ENCODE data around the gene C4orf50. TPM values are rescaled to one million over a fixed set of nuclear protein-coding genes. Genes with fewer than 3 reads are reported as not detected.
"Not testable (repeated sequence)": the region's sequence is repeated elsewhere in the genome, so short reads cannot be mapped to it uniquely, and the experiment has no call there.

Gene C4orf50
- total and polyA plus RNA-seq, 7 donors: under 0.01 to 0.83 (median 0.43) TPM; not detected in 1

DNA sequence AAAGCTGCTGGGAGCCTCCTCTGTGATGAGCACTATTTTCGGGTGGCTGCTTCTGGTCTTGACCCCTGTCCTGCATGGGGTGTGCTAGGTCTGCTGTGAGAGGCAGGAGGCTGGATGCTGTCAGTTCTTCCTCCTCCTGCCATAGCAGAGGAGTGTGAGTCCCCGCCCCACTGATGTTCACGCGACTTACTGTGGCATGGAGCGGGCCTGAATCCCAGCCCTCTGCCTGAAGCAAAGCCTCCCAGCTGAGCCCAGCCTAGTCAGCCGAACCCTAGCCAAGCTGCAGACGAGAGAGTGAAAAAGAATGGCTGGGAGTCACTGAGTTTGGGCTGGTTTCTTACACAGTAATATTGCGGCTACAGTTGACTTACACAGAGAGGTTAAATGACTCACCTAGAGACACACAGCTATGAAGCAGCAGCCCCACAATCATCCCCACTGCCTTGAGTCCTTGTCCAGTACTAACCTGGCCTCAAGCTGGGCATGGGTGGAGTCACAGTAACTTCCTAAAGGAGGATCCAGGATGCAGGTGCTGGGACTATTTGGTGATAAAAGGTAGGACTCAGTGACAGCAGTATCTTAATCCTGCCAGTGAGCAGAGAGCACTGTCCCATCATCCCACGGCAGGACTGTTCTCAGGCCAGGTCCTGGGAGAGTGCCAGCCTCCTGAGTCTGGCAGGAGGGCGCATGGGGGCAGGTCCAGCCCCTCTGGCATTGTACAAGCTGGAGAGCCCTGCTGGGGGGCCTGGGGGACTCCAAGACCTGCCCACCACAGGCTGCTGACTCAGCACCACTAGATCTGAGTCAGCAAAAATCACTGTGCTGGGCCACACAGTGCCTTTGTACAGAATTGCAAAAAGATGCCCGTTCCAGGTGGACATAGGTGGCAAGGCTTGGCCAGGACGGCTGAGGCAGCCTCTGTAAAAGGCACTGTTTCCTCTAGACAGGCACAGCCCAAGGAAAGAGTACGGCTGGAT lies 65.0 kb downstream of the C4orf50 start:
- Histone ChIP-seq H3K27ac (no peak overlapping the region), H3K4me3 (no peak overlapping the region), H3K4me1 (no peaks in the 10 kb centered on the region), H3K27me3 (peaks cover 0 to 34% (median 14%) of the 10 kb centered on the region in 3 donors), H3K36me3 (no peaks in the 10 kb centered on the region), H3K9me3 (no peaks in the 10 kb centered on the region)
- TF ChIP-seq, protein P1, sequence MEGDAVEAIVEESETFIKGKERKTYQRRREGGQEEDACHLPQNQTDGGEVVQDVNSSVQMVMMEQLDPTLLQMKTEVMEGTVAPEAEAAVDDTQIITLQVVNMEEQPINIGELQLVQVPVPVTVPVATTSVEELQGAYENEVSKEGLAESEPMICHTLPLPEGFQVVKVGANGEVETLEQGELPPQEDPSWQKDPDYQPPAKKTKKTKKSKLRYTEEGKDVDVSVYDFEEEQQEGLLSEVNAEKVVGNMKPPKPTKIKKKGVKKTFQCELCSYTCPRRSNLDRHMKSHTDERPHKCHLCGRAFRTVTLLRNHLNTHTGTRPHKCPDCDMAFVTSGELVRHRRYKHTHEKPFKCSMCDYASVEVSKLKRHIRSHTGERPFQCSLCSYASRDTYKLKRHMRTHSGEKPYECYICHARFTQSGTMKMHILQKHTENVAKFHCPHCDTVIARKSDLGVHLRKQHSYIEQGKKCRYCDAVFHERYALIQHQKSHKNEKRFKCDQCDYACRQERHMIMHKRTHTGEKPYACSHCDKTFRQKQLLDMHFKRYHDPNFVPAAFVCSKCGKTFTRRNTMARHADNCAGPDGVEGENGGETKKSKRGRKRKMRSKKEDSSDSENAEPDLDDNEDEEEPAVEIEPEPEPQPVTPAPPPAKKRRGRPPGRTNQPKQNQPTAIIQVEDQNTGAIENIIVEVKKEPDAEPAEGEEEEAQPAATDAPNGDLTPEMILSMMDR (IDR thresholded peaks at IDR 0.05): no peak
- TF ChIP-seq POLR2AphosphoS5 (IDR thresholded peaks at IDR 0.05): no peak
- TF ChIP-seq POLR2A (IDR thresholded peaks at IDR 0.05): no peak
- no peak for TF ChIP-seq EP300 (IDR thresholded peaks at IDR 0.05)
- peak; percentile 50 for DNase-seq
- intact Hi-C loops (cut with DNase I): no loop called here
- 73 to 80% methylated on average over 13 of the region's 13 CpGs for WGBS, 2 donors

GRCh38 chr4:5952286-5952974 lies 65.8 kb downstream of the C4orf50 start:
- Histone ChIP-seq H3K27me3 (peaks cover 0 to 42% (median 14%) of the 10 kb centered on the region in 3 donors), H3K27ac (no peak overlapping the region), H3K4me1 (no peaks in the 10 kb centered on the region), H3K9me3 (no peaks in the 10 kb centered on the region), H3K4me3 (no peak overlapping the region), H3K36me3 (no peaks in the 10 kb centered on the region)
- peak; percentile 22 for DNase-seq
- TF ChIP-seq POLR2AphosphoS5 (IDR thresholded peaks at IDR 0.05) (no peak), EP300 (IDR thresholded peaks at IDR 0.05) (no peak), POLR2A (IDR thresholded peaks at IDR 0.05) (no peak)
- TF ChIP-seq, protein P1 (IDR thresholded peaks at IDR 0.05): no peak
- intact Hi-C loops (cut with DNase I): no loop called here
- 76 to 80% methylated on average over 22 of the region's 22 CpGs for whole genome bisulfite sequencing, 2 donors

- H3K36me3 ChIP-seq; H3K4me3 ChIP-seq; DNase-seq; H3K27ac ChIP-seq; H3K4me1 ChIP-seq; intact Hi-C loops (cut with DNase I); H3K9me3 ChIP-seq: not testable (repeated sequence)
- peaks cover 0 to 47% (median 0%) of the 10 kb centered on the region in 3 donors for H3K27me3 ChIP-seq
- WGBS, 2 donors: 81% methylated on average over 6 of the region's 6 CpGs
These were observed 71.6 kb downstream of the C4orf50 start for GRCh38 chr4:5946653-5947052.

DNA sequence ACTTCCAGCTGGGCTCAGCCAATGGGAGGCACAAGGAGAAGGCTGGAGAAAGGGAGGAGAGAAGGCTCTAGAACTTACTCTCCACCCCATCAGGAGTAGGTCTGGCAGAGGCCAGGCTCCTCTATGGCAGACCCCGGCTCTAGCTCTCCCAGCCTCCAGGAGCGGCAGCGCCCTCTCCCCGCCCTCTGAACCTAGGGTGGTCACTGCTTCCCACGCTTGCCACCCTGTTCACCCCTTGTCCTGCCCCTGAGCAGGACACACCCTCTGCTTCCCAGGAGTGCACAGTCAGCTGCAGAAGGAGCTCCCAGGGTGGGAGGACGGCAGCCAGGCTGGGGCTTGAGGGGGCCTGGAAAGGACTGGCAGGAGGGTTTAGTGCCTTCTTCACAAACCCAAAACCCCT lies 72.3 kb downstream of the C4orf50 start:
- WGBS, 2 donors: 87 to 90% methylated on average over 6 of the region's 6 CpGs
- no peaks in the 10 kb centered on the region for H3K4me1 ChIP-seq
- H3K27me3 ChIP-seq: peaks cover 0 to 47% (median 0%) of the 10 kb centered on the region in 3 donors
- peaks cover 0 to 2% (median 0%) of the 10 kb centered on the region in 4 donors for H3K9me3 ChIP-seq
- no peak overlapping the region for H3K27ac ChIP-seq
- H3K36me3 ChIP-seq: no peaks in the 10 kb centered on the region
- H3K4me3 ChIP-seq: no peak overlapping the region
- no peak for TF ChIP-seq POLR2A (IDR thresholded peaks at IDR 0.05)
- TF ChIP-seq, protein P1 (IDR thresholded peaks at IDR 0.05): no peak
- no peak for TF ChIP-seq EP300 (IDR thresholded peaks at IDR 0.05)
- no peak for TF ChIP-seq POLR2AphosphoS5 (IDR thresholded peaks at IDR 0.05)
- intact Hi-C loops (cut with DNase I): no loop called here
- peak; percentile 45 for DNase-seq

- no peak overlapping the region for H3K4me3 ChIP-seq
- no peaks in the 10 kb centered on the region for H3K4me1 ChIP-seq
- intact Hi-C loops (cut with DNase I): no loop called here
- DNase-seq: peak; percentile 43
- 87 to 89% methylated on average over 11 of the region's 11 CpGs for WGBS, 2 donors
- H3K36me3 ChIP-seq: no peaks in the 10 kb centered on the region
- peaks cover 0 to 43% (median 0%) of the 10 kb centered on the region in 3 donors for H3K27me3 ChIP-seq
- no peak for TF ChIP-seq POLR2A (IDR thresholded peaks at IDR 0.05)
- no peak for TF ChIP-seq EP300 (IDR thresholded peaks at IDR 0.05)
- no peak for TF ChIP-seq POLR2AphosphoS5 (IDR thresholded peaks at IDR 0.05)
- TF ChIP-seq, protein P1 (IDR thresholded peaks at IDR 0.05): no peak
- peaks cover 0 to 2% (median 0%) of the 10 kb centered on the region in 4 donors for H3K9me3 ChIP-seq
- H3K27ac ChIP-seq: no peak overlapping the region
These were observed 73.1 kb downstream of the C4orf50 start for GRCh38 chr4:5945171-5945570.

All from sigmoid colon (tissue), 7 donors.